Body of pancreas (tissue), 4 donors: ENCODE measurements around the gene RBM33.

ENCODE experiments used
- POLR2A ChIP-seq, 3 donors: fragments of 450-650 bp; IDR thresholded peaks; one replicate each; pipeline ENCODE4 v1.6.1; 2016; ENCODE audit warnings: antibody characterized with exemption in 3 of 3, mild to moderate bottlenecking in 2 of 3
- TF ChIP-seq, protein P1 (sequence below), 7 experiments: fragments of 450-650 bp in 4 of 7; fragments of 200-600 bp in 3 of 7; sonication (generic) in 3 of 7; IDR thresholded peaks; one replicate each; pipeline ENCODE4 v1.5.1; 2016 to 2019; ENCODE audit warnings: antibody characterized with exemption in 7 of 7

DNA sequence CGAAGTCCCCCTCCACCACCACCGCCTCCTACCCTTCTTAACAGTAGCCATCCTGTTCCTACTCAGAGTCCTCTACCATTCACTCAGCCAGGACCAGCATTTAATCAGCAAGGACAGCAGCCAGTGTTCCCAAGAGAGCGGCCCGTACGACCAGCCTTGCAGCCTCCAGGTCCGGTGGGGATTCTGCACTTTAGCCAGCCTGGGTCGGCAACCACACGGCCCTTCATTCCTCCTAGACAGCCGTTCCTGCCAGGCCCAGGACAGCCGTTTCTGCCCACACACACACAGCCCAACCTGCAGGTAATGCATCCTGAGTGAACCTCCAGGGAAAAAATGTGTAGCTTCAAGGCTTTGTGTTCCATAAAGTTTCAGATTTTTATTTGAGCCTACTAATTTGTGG lies 93.6 kb downstream of the RBM33 start:
- TF ChIP-seq, protein P1, sequence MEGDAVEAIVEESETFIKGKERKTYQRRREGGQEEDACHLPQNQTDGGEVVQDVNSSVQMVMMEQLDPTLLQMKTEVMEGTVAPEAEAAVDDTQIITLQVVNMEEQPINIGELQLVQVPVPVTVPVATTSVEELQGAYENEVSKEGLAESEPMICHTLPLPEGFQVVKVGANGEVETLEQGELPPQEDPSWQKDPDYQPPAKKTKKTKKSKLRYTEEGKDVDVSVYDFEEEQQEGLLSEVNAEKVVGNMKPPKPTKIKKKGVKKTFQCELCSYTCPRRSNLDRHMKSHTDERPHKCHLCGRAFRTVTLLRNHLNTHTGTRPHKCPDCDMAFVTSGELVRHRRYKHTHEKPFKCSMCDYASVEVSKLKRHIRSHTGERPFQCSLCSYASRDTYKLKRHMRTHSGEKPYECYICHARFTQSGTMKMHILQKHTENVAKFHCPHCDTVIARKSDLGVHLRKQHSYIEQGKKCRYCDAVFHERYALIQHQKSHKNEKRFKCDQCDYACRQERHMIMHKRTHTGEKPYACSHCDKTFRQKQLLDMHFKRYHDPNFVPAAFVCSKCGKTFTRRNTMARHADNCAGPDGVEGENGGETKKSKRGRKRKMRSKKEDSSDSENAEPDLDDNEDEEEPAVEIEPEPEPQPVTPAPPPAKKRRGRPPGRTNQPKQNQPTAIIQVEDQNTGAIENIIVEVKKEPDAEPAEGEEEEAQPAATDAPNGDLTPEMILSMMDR (IDR thresholded peaks at IDR 0.05) = no peak
- no peak for TF ChIP-seq POLR2A (IDR thresholded peaks at IDR 0.05)
